Activated CD8-positive, alpha-beta T cell treated with anti-CD3 and anti-CD28 coated beads, Interleukin-2, amount 10 ng/mL, durations not matched to agents 7 days and 5 days (primary cell): Measurements from ENCODE around the gene NCBP3. TPM values are rescaled to one million over a fixed set of nuclear protein-coding genes. Genes with fewer than 3 reads are reported as not detected.
"Not testable (repeated sequence)": the region's sequence is repeated elsewhere in the genome, so short reads cannot be mapped to it uniquely, and the experiment has no call there.

Experiments
- ATAC-seq: fragments of 150-1000 bp; cut with Tn5 transposase; one replicate; pipeline ENCODE4 v1.10.0; 2021; ENCODE audit warnings: moderate library complexity
- CTCF ChIA-PET: fragments of 350-600 bp; sonication (Branson Sonifier 250); formaldehyde crosslinking; loops from one replicate; lab custom pipeline; 2021; ENCODE audit warnings: antibody characterized with exemption; lab: Charles Lee
- POLR2A ChIA-PET: fragments of 350-600 bp; sonication (Branson Sonifier 250); formaldehyde crosslinking; loops from one replicate; lab custom pipeline; 2021; ENCODE audit warnings: antibody characterized with exemption; lab: Charles Lee
- DNase-seq: peaks from one replicate; pipeline ENCODE4 v3.0.0-alpha.2; 2020
- H3K27ac Mint-ChIP-seq: one replicate; pipeline ENCODE4 v1.8.0; 2021; ENCODE audit warnings: mild to moderate bottlenecking, mixed read lengths
- H3K27me3 Mint-ChIP-seq: one replicate; pipeline ENCODE4 v1.8.0; 2021; ENCODE audit warnings: low read depth, mixed read lengths
- H3K36me3 Mint-ChIP-seq: one replicate; pipeline ENCODE4 v1.8.0; 2021; ENCODE audit warnings: low read depth, mixed read lengths
- H3K4me1 Mint-ChIP-seq: one replicate; pipeline ENCODE4 v1.8.0; 2021; ENCODE audit warnings: low read depth, mixed read lengths
- H3K4me3 Mint-ChIP-seq: one replicate; pipeline ENCODE4 v1.8.0; 2021; ENCODE audit warnings: mild to moderate bottlenecking, mixed read lengths
- H3K9me3 Mint-ChIP-seq: one replicate; pipeline ENCODE4 v1.8.0; 2022; ENCODE audit warnings: mixed read lengths; ENCODE audit not compliant: insufficient read depth
- total RNA-seq, 2 experiments: library from RNA; stranded (reverse); gene quantifications; one replicate each; pipeline ENCODE4 v1.2.3, GENCODE V29; 2021

NCBP3 gene
- total RNA-seq, 2 experiments from 2014 or later, result 39.1 to 42.6 TPM

GRCh38 chr17:3861761-3862681 lies 16.0 kb upstream of the NCBP3 start:
- no peak for ATAC-seq
- ChIA-PET CTCF (interaction anchor here (0.7 to 4.0 kb wide), 8 partner anchors 16 to 212 kb away, joined by 3 to 32 read pairs (median 4); partner anchors contain the start of genes CAMKK1 and NCBP3), POLR2A (interaction anchor here (0.7 kb wide), 1 partner anchor 16 kb away, joined by 3 read pairs; the partner anchor contains the start of gene NCBP3)
- Mint-ChIP-seq H3K9me3 (no peaks in the 10 kb centered on the region), H3K36me3 (no peaks in the 10 kb centered on the region), H3K4me3 (no peak overlapping the region), H3K4me1 (no peaks in the 10 kb centered on the region), H3K27me3 (no peaks in the 10 kb centered on the region), H3K27ac (no peak overlapping the region)
- DNase-seq, result no peak

- ChIA-PET POLR2A (no interaction called here), CTCF (interaction anchor here (0.6 to 1.5 kb wide), 3 partner anchors 15 to 213 kb away, joined by 3 to 5 read pairs (median 3); partner anchors contain the start of gene NCBP3)
- no peak for ATAC-seq
- H3K4me1 Mint-ChIP-seq, result no peaks in the 10 kb centered on the region
- DNase-seq, result no peak
- H3K27ac Mint-ChIP-seq, result no peak overlapping the region
- H3K4me3 Mint-ChIP-seq, result no peak overlapping the region
- no peaks in the 10 kb centered on the region for H3K9me3 Mint-ChIP-seq
- H3K27me3 Mint-ChIP-seq, result no peaks in the 10 kb centered on the region
- no peaks in the 10 kb centered on the region for H3K36me3 Mint-ChIP-seq
Measured at GRCh38 chr17:3860939-3861700, 15.1 kb upstream of the NCBP3 start.

- no peak for ATAC-seq
- H3K36me3 Mint-ChIP-seq, result no peaks in the 10 kb centered on the region
- no peaks in the 10 kb centered on the region for H3K9me3 Mint-ChIP-seq
- ChIA-PET CTCF (no interaction called here), POLR2A (no interaction called here)
- no peak for DNase-seq
- H3K4me3 Mint-ChIP-seq, result no peak overlapping the region
- no peaks in the 10 kb centered on the region for H3K4me1 Mint-ChIP-seq
- H3K27ac Mint-ChIP-seq, result no peak overlapping the region
- H3K27me3 Mint-ChIP-seq, result no peaks in the 10 kb centered on the region
Measured at GRCh38 chr17:3859940-3860339, 13.9 kb upstream of the NCBP3 start.

GRCh38 chr17:3857261-3858105 lies 11.4 kb upstream of the NCBP3 start:
- POLR2A ChIA-PET, result interaction anchor here (0.6 to 1.4 kb wide), 3 partner anchors 11 to 222 kb away, joined by 3 to 4 read pairs (median 4); partner anchors contain the start of gene NCBP3
- H3K27me3 Mint-ChIP-seq, result no peaks in the 10 kb centered on the region

GRCh38 chr17:3854204-3854603 lies 8.2 kb upstream of the NCBP3 start:
- CTCF ChIA-PET, H3K36me3 Mint-ChIP-seq, H3K27ac Mint-ChIP-seq, H3K9me3 Mint-ChIP-seq, DNase-seq, POLR2A ChIA-PET, H3K4me1 Mint-ChIP-seq, H3K4me3 Mint-ChIP-seq, ATAC-seq: not testable (repeated sequence)
- H3K27me3 Mint-ChIP-seq, result peaks cover 14% of the 10 kb centered on the region

More at GRCh38 chr17:3857261-3858105, 11.4 kb upstream of the NCBP3 start:
- H3K4me3 Mint-ChIP-seq, result no peak overlapping the region
- H3K4me1 Mint-ChIP-seq, result no peaks in the 10 kb centered on the region
- DNase-seq (no peak), ATAC-seq (no peak)
- CTCF ChIA-PET, result interaction anchor here (0.9 to 2.5 kb wide), 4 partner anchors 11 to 217 kb away, joined by 3 to 9 read pairs (median 5); partner anchors contain the start of gene NCBP3
- H3K27ac Mint-ChIP-seq, result no peak overlapping the region
- no peaks in the 10 kb centered on the region for H3K36me3 Mint-ChIP-seq
- no peaks in the 10 kb centered on the region for H3K9me3 Mint-ChIP-seq

GRCh38 chr17:3852561-3852960 lies 6.5 kb upstream of the NCBP3 start:
- Mint-ChIP-seq H3K4me1 (peaks cover 3% of the 10 kb centered on the region), H3K27ac (no peak overlapping the region), H3K27me3 (peaks cover 14% of the 10 kb centered on the region), H3K36me3 (no peaks in the 10 kb centered on the region), H3K9me3 (no peaks in the 10 kb centered on the region), H3K4me3 (no peak overlapping the region)
- CTCF ChIA-PET, result no interaction called here
- ATAC-seq (no peak), DNase-seq (no peak)
- POLR2A ChIA-PET, result no interaction called here

- peaks cover 14% of the 10 kb centered on the region for H3K27me3 Mint-ChIP-seq
- H3K9me3 Mint-ChIP-seq, result no peaks in the 10 kb centered on the region
- no peak overlapping the region for H3K4me3 Mint-ChIP-seq
- POLR2A ChIA-PET, result no interaction called here
- ATAC-seq, result no peak
- no peak overlapping the region for H3K27ac Mint-ChIP-seq
- CTCF ChIA-PET, result interaction anchor here (1.6 to 2.2 kb wide), 3 partner anchors 12 to 113 kb away, joined by 4 to 8 read pairs (median 6); no protein-coding TSS in a partner anchor
- H3K4me1 Mint-ChIP-seq, result peaks cover 7% of the 10 kb centered on the region
- H3K36me3 Mint-ChIP-seq, result no peaks in the 10 kb centered on the region
- no peak for DNase-seq
Measured at GRCh38 chr17:3851461-3852100, 5.5 kb upstream of the NCBP3 start.

- POLR2A ChIA-PET, result no interaction called here
Measured at GRCh38 chr17:3848229-3848835, 2.3 kb upstream of the NCBP3 start.

GRCh38 chr17:3847165-3847670 lies 1.2 kb upstream of the NCBP3 start:
- no peak overlapping the region for H3K27ac Mint-ChIP-seq
- no peak for ATAC-seq
- ChIA-PET POLR2A (interaction anchor here (1.0 kb wide), 1 partner anchor 121 kb away, joined by 4 read pairs; no protein-coding TSS in a partner anchor), CTCF (interaction anchor here (0.9 to 6.3 kb wide), 12 partner anchors 11 to 164 kb away, joined by 3 to 142 read pairs (median 10); no protein-coding TSS in a partner anchor)
- no peak overlapping the region for H3K4me3 Mint-ChIP-seq
- H3K4me1 Mint-ChIP-seq, result peaks cover 30% of the 10 kb centered on the region
- DNase-seq, result no peak
- peaks cover 13% of the 10 kb centered on the region for H3K27me3 Mint-ChIP-seq
- H3K36me3 Mint-ChIP-seq, result peaks cover 14% of the 10 kb centered on the region
- no peaks in the 10 kb centered on the region for H3K9me3 Mint-ChIP-seq

More at GRCh38 chr17:3848229-3848835, 2.3 kb upstream of the NCBP3 start:
- DNase-seq (no peak), ATAC-seq (no peak)
- H3K9me3 Mint-ChIP-seq, result no peaks in the 10 kb centered on the region
- peaks cover 11% of the 10 kb centered on the region for H3K36me3 Mint-ChIP-seq
- no peak overlapping the region for H3K27ac Mint-ChIP-seq
- peaks cover 30% of the 10 kb centered on the region for H3K4me1 Mint-ChIP-seq
- H3K4me3 Mint-ChIP-seq, result no peak overlapping the region
- peaks cover 14% of the 10 kb centered on the region for H3K27me3 Mint-ChIP-seq
- CTCF ChIA-PET, result interaction anchor here (5.9 to 6.3 kb wide), 2 partner anchors 16 to 113 kb away, joined by 32 to 142 read pairs; no protein-coding TSS in a partner anchor
